GM18868 (cell line): ENCODE measurements around the gene BRME1.

ENCODE experiments used
- ATAC-seq: cut with Tn5 transposase; IDR thresholded peaks from one replicate; pipeline ENCODE4 v1.9.1; 2021; ENCODE audit warnings: mild to moderate bottlenecking, moderate library complexity; ENCODE audit not compliant: unreplicated experiment

BRME1 gene

GRCh38 chr19:13905634-13906520, at the start of gene BRME1, which contains the start of gene CC2D1A:
Gene BRME1, minus strand, starts transcription at chr19:13906117. Its CDS starts 1,225 bp downstream, at chr19:13904892.
Gene CC2D1A, plus strand, starts transcription at chr19:13906201. Its CDS starts 241 bp downstream, at chr19:13906442.
- ATAC-seq, result peak; percentile 93

GRCh38 chr19:13954185-13954584, 48.3 kb upstream of the BRME1 start:
- no peak for ATAC-seq

DNA sequence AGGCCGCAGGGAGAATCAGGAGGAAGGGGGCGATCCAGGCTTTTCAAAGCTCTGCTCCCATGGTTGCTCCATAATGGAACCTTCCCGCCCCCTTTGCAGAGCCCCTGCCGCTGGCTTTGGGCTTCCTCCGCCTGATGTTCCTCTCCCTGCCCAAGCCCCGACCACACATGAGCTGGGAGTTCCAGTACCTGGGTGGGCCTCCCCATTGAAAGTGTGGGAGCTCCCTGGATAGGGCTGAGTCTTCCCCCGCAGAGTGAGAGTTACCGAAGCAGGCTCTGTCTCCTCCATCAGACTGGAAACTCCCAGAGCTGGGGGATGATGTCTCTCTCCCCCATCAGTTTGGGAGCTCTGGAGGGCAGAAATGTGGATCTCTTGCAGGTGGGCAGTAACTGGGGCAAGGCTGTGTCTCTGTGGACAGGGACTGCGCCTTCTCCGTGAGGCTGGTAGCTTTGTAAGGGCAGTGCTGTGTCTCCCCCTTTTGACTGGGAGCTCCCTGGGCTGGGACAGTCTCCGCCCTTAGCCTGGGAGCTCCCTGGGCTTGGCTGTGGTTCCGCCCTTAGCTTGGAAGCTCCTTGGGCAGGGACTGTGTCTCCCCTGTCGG, 47.1 kb upstream of the BRME1 start:
- no peak for ATAC-seq

DNA sequence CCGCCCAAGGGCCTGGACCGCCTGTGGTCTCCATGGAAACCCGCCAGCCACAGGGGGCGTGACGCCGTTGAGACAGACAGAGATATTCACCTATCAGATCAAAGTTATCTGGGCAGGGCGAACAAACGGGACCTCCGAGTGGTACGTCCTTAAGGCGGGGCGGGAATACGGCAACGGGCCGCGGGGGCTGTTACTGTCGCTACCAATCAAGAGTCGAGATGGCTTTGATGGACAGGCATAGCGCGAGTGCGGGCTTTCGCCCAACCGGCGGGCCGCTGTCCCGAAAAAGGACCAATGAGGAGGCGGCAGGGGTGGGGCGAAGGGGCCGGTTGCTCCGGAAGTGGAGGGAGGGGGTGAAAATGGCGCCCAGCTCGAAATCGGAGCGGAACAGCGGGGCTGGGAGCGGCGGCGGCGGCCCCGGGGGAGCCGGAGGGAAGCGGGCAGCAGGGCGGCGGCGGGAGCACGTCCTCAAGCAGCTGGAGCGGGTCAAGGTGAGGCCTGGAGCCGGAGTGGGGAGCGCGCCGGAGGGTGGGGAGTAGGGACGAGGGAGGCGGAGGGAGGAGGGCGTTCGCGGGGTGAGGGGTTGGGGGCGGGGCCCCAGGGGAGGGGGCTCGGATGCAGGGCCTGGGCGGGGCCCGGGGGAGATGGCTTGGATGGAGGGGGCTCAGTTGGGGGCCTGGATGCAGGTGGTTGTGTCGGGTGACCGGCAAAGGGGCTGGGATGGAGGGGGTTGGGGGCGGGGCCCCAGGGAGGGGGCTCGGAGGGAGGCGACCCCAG, 46.4 kb upstream of the BRME1 start, which contains the start of gene DCAF15:
TSS of gene DCAF15 (plus strand) at position 356 of the 777 bp plus-strand sequence. CDS start at position 360, 4 bp downstream.
- ATAC-seq, result peak; percentile 95

GRCh38 chr19:13951799-13952153, 45.9 kb upstream of the BRME1 start:
- ATAC-seq, result no peak

DNA sequence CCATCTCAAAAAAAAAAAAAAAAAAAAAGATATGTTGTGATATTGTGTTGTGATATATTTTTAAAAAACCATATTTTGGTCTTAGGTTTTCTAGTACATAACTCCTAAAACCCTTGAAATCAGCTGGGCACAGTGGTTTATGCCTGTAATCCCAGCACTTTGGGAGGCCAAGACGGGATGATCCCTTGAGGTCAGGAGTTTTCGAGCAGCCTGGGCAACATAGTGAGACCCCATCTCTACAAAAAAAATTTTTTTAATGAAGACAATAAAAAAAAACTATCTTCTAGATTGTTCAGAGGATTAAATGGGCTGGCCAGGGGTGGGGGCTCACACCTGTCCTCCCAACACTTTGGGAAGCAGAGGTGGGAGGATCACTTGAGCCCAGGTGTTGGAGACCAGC, 45.1 kb upstream of the BRME1 start:
- ATAC-seq, result no peak

DNA sequence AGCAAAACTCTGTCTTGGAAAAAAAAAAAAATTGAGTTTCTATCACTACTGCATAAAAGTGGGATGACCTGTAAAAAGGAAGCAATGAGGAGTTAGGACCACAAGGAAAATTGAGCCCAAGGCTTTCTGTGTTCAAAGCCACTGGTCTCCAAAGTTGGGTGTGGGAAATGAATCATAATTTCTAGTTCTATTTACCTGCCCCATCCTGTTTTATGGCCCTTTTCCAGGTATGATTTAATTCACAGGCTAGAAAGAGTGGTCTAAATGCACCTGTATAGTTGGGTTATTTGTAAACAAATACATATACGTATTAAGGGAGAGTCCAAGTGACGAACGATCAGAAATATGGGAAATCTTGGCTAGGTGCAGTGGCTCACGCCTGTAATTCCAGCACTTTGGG, 40.5 kb upstream of the BRME1 start:
- ATAC-seq, result no peak

DNA sequence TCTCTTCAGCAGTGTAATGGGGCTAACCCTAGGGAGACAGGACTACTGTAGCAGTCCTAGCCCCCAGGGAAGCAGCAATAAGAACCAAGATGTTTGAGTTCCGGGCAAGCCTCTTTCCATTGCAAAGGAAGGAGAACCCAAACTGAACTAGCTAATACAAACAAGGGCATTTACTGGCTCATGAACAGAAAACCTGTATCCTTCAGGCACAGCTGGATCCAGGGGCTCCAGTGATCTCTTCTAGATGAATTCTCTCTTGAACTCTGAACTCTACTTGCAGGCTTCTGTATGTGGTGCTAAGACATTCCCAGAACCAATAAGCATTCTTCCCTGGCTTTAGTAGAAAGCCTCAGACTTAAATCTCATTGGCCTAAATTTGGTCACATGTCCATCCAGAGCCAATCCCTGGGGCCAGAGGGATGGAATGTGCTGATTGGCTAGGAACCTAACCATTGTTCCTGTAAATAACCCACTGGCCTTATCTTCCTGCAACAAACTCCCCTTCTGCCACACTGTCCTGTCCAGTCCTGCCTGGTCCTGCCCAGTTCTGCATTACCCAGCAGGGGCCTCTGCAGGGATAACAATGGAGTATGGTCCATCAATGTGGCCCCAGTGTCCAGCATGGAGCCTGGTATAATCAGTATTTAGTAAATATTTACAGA, 36.2 kb upstream of the BRME1 start:
- ATAC-seq, result no peak

- no peak for ATAC-seq
These were observed 32.6 kb upstream of the BRME1 start, which contains the start of gene PODNL1 for GRCh38 chr19:13938301-13939064. Gene PODNL1, minus strand, starts transcription at chr19:13938417. Its CDS starts 236 bp downstream, at chr19:13938181.

DNA sequence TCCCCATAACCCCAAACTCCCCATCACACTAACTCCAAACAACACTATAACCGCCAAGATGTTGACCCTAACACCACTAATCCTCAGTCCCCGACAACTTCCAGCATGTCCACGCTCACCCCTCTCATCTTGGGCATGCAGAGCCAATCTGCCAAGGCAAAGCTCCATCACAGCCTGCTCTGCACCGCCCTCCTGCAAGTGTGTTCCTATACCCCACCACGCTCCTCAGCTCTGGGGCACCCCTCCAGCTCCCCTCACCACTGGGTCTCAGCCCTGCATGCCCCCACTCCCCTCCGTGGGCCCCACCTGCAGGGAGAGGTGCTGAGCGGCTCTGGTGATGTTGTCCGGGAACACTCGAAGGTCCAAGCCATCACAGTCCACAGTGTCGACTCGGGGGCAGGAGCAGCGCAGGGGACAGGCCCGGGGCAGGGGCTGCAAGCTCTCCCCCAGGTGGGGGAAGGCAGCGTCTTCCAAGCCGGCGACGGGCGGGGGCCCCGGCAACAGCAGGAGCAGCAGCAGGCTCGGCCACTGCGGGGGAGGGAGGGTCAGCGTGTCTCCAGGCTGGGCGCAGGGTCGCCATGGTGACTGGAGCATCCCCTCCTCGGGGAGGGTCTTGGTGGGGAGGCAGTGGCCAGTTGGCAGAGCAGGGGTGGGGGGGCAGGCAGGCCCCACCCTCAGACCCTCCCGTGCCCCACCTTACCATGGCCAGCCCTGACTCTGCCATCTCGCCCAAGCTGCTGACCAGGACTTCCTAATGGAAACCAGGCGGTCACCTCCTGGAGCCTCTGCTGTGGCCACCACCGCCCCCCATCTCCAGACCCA, 31.8 kb upstream of the BRME1 start:
- no peak for ATAC-seq

GRCh38 chr19:13935765-13936510, 30.0 kb upstream of the BRME1 start:
- ATAC-seq, result no peak

- no peak for ATAC-seq
These were observed 28.8 kb upstream of the BRME1 start for GRCh38 chr19:13934785-13935109.

- no peak for ATAC-seq
These were observed 27.0 kb upstream of the BRME1 start for GRCh38 chr19:13932911-13933393.

DNA sequence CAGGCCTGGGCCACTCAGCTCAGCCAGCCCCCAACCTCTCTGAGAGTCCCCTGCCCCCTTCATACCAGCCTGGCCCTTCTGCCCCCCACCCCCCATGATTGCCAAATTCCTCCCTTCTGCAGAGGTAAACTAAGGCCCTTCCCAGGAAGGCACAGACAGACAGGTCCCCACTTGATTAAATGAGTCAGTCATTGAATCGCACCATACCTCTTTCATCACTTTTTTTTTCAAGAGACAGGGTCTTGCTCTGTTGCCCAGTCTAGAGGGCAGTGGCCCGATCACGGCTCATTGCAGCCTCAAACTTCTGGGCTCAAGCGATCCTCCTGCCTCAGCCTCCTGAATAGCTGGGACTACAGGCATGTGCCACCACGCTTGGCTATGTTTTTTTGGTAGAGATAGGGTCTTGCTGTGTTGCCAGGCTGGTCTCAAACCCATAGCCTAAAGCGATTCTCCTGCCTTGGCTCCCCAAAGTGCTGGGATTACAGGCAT, 26.3 kb upstream of the BRME1 start:
- ATAC-seq, result no peak

DNA sequence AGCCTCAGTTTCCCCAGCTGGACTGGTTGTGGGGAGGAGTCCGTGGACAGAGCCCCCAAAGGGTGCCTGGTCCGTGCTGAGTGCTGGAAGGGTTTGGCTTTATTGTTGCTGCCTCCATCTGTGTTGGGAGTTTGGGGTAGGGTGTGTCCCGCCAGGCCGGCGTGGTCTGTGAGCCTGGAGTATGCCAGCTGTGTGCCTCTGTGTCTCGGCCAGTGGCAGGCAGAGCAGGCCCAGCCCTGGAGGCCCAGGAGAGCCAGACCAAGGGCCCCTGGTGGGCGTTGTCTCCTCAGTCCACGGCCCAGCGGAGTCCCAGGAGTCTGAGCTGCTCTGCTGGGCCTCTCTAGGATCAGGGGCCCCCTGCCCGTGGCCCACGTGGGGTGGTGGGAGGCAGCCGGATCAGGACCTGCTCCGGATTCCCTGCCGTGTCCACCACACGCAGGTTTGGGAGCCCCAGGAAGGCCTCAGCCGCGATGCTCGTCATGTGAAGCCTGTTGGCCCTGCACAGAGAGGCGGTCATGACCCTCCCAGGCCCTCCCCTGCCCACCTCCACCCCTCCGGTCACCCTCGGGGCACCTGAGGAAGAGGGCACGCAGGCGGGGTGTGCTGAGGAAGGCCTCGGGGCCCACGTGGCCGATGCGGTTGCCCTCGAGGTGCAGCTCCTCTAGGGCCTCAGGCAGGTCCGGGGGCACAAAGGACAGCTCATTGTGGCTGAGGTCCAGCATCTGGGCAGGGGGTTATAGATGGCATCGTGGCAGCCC, 25.7 kb upstream of the BRME1 start:
- no peak for ATAC-seq

GRCh38 chr19:13930402-13930801, 24.5 kb upstream of the BRME1 start:
- no peak for ATAC-seq

DNA sequence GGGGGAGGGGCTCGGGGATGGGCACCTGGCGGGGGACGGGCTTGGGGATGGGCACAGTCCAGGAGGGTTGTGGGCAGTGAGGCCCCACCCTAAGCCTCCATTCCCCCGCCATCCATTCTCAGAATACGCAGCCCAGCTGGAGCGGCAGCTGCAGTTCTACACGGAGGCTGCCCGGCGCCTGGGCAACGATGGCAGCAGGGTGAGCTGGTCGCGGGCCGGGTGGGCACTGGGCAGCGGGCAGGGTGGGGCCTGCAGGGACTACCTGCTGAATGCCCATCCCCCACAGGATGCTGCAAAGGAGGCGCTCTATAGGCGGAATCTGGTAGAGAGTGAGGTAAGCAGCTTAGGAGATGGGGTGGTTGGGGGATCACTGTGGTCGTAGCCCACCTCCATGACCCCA, 24.0 kb upstream of the BRME1 start:
- no peak for ATAC-seq

DNA sequence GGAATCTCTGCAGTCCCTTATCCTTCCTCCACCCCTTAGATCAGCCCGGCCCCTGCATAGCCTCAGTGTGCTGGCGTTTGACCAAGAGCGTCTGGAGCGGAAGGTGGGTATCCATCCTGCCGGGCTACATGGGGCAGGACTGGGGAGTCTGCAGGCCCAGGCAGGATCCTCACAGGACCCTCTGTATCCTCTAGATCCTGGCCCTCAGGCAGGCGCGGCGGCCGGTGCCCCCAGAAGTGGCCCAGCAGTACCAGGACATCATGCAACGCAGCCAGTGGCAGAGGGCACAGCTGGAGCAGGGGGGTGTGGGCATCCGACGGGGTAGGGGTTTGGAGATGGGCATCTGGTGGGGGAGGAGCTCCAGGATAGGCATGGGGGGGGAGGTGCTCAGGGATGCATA, 23.4 kb upstream of the BRME1 start:
- ATAC-seq, result no peak
